ENCODE results near the gene HSD3B7. TPM values are rescaled to one million over a fixed set of nuclear protein-coding genes. Genes with fewer than 3 reads are reported as not detected.

The HSD3B7 gene
- total RNA-seq, 4 donors from 2014 or later, result 7.0 to 31.8 (median 29.6) TPM

DNA sequence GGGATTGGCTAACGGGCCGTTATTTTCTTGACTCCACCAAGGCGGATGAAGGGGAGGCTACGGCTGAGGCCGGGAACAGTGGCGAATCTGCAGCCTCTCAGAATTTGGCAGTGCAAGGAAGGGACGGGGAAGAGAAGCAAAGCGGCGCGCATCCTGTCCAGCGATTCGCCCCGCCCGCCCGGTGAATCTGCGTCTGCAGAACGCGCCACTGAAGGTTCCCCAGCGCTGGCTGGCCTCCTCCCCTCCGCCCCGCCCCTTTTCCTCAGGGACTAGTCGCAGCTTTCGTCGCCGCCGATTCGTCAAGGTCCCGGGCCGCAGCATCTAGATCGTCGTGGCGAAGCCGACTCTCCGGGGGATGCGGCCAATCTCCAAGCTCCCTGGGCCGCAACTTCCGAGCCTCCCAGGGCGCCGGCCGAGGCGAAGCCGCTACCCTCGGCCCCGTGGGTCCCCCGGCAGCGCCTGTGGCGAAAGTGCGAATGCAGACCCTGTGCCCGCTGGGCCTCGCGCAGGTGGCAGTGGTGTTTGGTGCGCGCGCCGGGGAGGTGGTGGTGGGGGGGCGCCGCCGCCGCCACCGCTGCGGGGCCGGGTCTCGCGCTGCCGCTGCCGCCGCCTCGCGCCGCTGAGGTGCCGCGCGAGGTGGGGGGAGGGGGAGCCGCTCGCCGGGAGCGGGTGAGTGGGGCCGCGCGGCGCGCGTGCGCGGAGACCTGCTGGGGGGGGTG lies 27.4 kb upstream of the HSD3B7 start, which contains the start of gene SETD1A:
Gene SETD1A, plus strand, starts transcription at position 299 of the 719 bp plus-strand sequence. CDS start 978 bp downstream, outside the sequence.
- WGBS, 2 donors (ENCODE audit: low coverage in 1 of 2), result 0% methylated on average over 62 of the region's 85 CpGs; no CpG with 5 or more reads in 1 of the 2 donors
- H3K36me3 ChIP-seq, result peaks cover 0 to 28% (median 13%) of the 10 kb centered on the region in 4 donors
- intact Hi-C loops (cut with DNase I; ENCODE audit: low total_unique reads) (no loop called here), in situ Hi-C loops (cut with MboI; ENCODE audit: low pct_ligation_motif_present in 1 of 4, low pct_unique_long_range_greater_than_20kb in 1 of 4, low sequenced_read_pairs in 3 of 4) (loop anchor here in 1 of 4 donors (25.0 kb wide), 1 partner anchor 755 kb away; a partner anchor contains a TSS)
- H3K9me3 ChIP-seq, result no peaks in the 10 kb centered on the region
- peak; percentile 98 for DNase-seq
- H3K4me3 ChIP-seq, result peak within 1 kb of the TSS; percentile 73 to 85 (median 74)
- TF ChIP-seq EP300 (IDR thresholded peaks at IDR 0.05; ENCODE audit: low read depth) (no peak), POLR2AphosphoS5 (IDR thresholded peaks at IDR 0.05) (peak; percentile 34 to 78 (median 63)), POLR2A (IDR thresholded peaks at IDR 0.05) (peak; percentile 60)
- TF ChIP-seq, protein P1, sequence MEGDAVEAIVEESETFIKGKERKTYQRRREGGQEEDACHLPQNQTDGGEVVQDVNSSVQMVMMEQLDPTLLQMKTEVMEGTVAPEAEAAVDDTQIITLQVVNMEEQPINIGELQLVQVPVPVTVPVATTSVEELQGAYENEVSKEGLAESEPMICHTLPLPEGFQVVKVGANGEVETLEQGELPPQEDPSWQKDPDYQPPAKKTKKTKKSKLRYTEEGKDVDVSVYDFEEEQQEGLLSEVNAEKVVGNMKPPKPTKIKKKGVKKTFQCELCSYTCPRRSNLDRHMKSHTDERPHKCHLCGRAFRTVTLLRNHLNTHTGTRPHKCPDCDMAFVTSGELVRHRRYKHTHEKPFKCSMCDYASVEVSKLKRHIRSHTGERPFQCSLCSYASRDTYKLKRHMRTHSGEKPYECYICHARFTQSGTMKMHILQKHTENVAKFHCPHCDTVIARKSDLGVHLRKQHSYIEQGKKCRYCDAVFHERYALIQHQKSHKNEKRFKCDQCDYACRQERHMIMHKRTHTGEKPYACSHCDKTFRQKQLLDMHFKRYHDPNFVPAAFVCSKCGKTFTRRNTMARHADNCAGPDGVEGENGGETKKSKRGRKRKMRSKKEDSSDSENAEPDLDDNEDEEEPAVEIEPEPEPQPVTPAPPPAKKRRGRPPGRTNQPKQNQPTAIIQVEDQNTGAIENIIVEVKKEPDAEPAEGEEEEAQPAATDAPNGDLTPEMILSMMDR (IDR thresholded peaks at IDR 0.05), result peak in 2 of 5 experiments; percentile 11 to 54
- H3K27ac ChIP-seq, result peak within 1 kb of the TSS; percentile 93 to 96 (median 96)
- no peaks in the 10 kb centered on the region for H3K27me3 ChIP-seq
- peaks cover 12 to 25% (median 18%) of the 10 kb centered on the region in 4 donors for H3K4me1 ChIP-seq

DNA sequence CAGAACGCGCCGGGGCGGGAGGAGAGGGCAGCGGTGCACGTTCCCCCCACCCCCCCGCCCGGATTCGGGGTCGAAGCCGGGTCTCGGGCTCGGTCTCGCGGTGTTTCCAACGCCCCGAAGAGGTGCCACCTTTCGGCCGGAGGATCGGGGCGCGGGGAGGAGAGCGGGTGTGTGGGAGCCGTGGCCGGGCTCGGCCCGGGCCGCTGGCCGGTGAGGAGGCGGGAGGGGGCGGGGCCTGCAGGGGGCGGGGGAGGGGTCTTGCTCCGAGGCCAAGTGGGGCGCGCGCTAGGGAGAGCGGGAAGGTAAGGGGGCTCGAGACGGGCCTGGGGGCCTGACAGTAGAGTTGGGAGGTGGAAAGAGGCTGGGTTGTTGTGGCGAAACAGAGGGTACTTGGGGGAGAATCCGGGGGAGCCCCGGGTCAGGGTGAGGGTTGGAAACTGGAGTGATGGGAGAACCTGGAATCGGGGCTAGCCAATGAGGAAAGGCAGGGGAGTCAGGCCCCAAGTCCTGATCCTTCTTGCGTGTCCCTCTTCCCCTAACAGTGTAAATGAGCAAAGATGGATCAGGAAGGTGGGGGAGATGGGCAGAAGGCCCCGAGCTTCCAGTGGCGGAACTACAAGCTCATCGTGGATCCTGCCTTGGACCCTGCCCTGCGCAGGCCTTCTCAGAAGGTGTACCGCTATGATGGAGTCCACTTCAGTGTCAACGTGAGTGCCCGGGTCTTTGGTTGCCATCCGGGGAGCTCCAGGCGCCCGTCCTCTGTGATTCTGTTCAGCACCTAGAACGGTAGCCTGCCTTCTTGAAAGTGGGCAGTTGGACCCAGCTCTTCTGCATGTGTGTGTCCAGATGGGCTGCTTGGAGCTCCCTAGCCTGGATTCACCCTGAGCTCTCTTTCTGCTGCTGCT lies 26.6 kb upstream of the HSD3B7 start:
- Histone ChIP-seq H3K27ac (peak overlapping the region; percentile 93 to 96 (median 96)), H3K4me1 (peaks cover 10 to 23% (median 18%) of the 10 kb centered on the region in 4 donors), H3K36me3 (peaks cover 0 to 36% (median 17%) of the 10 kb centered on the region in 4 donors), H3K27me3 (no peaks in the 10 kb centered on the region), H3K9me3 (no peaks in the 10 kb centered on the region), H3K4me3 (peak overlapping the region; percentile 73 to 85 (median 74))
- no peak for TF ChIP-seq POLR2A (IDR thresholded peaks at IDR 0.05)
- TF ChIP-seq POLR2AphosphoS5 (IDR thresholded peaks at IDR 0.05), result no peak
- TF ChIP-seq, protein P1 (IDR thresholded peaks at IDR 0.05), result no peak
- TF ChIP-seq EP300 (IDR thresholded peaks at IDR 0.05; ENCODE audit: low read depth), result no peak
- peak; percentile 52 for DNase-seq
- intact Hi-C loops (cut with DNase I; ENCODE audit: low total_unique reads), result no loop called here
- in situ Hi-C loops (cut with MboI; ENCODE audit: low pct_ligation_motif_present in 1 of 4, low pct_unique_long_range_greater_than_20kb in 1 of 4, low sequenced_read_pairs in 3 of 4), result loop anchor here in 1 of 4 donors (25.0 kb wide), 1 partner anchor 754 kb away; a partner anchor contains a TSS
- WGBS, 2 donors (ENCODE audit: low coverage in 1 of 2), result 27 to 36% methylated on average over 4 to 22 of the region's 55 CpGs

DNA sequence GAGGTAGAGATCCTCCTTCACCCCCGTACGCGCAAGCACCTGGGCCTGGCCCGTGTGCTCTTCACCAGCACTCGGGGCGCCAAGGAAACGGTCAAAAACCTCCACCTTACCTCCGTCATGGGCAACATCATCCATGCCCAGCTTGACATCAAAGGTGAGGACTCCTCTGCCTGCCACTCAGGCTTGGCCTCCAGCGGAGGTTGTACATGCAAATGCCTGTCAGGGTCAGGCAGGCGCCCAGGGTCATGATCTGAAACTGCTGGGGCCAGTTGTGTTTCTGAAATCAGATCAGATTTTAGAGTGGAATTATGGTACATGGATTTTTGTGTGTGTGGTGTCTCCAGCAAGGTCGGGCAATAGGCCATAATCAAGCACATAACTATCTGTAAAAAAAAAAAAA lies 23.6 kb upstream of the HSD3B7 start:
- 90 to 93% methylated on average over 1 to 11 of the region's 11 CpGs for WGBS, 2 donors (ENCODE audit: low coverage in 1 of 2)
- Histone ChIP-seq H3K36me3 (peaks cover 0 to 62% (median 30%) of the 10 kb centered on the region in 4 donors), H3K27me3 (no peaks in the 10 kb centered on the region), H3K4me3 (no peak overlapping the region), H3K9me3 (no peaks in the 10 kb centered on the region), H3K4me1 (peaks cover 9 to 19% (median 14%) of the 10 kb centered on the region in 4 donors), H3K27ac (no peak overlapping the region)
- DNase-seq, result no peak
- in situ Hi-C loops (cut with MboI; ENCODE audit: low pct_ligation_motif_present in 1 of 4, low pct_unique_long_range_greater_than_20kb in 1 of 4, low sequenced_read_pairs in 3 of 4), result loop anchor here in 1 of 4 donors (25.0 kb wide), 1 partner anchor 751 kb away; a partner anchor contains a TSS
- TF ChIP-seq, protein P1 (IDR thresholded peaks at IDR 0.05), result no peak
- TF ChIP-seq POLR2AphosphoS5 (IDR thresholded peaks at IDR 0.05) (no peak), EP300 (IDR thresholded peaks at IDR 0.05; ENCODE audit: low read depth) (no peak), POLR2A (IDR thresholded peaks at IDR 0.05) (no peak)
- intact Hi-C loops (cut with DNase I; ENCODE audit: low total_unique reads), result no loop called here
